SW 1271 (cell line): ENCODE data around the gene LHX6.

Source experiments
- DNase-seq, 2 experiments: peaks; one replicate each; lab custom pipeline; 2025; lab: John Stamatoyannopoulos, UW

Gene LHX6

DNA sequence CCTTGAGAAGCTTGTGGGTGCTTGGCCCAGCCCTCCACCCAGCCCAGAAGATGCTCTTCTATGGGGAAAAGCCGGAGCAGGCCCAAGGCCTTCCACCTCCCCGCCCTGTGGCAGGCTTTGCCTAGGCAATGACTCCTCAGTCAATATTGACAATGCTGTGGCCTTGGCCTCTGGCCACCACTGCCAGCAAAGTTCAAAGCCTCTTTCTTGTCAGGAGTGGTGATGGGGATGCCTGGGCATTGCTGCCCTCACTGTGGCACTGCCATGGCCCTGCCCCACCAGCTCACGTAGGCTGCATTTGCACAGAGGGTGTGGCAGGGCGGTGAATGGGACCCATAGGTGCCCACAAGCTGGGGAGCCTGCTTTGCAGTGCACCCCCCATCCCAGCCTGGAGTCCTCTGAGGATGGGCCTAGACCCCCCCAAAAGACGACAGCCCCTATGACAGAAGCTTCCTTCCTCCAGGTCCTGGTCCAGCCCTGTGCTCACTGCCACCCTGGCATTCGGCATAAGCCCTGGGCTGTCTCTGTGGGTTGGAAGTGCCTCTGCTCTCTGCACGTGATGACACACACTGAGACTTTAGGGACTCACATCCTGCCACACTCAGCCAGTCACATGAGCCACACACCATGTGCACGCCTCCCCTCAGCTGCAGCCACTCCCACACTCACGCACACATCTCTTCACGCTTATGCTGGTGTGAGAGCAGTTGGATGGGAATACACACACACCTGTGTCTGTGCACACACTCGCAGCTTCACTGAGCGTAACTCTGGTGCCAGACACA is 38.0 kb downstream of the LHX6 start:
- no peak for DNase-seq

- no peak for DNase-seq
Observed at GRCh38 chr9:122188369-122188768, 40.4 kb downstream of the LHX6 start.

GRCh38 chr9:122186777-122187470 is 41.8 kb downstream of the LHX6 start:
- no peak for DNase-seq

DNA sequence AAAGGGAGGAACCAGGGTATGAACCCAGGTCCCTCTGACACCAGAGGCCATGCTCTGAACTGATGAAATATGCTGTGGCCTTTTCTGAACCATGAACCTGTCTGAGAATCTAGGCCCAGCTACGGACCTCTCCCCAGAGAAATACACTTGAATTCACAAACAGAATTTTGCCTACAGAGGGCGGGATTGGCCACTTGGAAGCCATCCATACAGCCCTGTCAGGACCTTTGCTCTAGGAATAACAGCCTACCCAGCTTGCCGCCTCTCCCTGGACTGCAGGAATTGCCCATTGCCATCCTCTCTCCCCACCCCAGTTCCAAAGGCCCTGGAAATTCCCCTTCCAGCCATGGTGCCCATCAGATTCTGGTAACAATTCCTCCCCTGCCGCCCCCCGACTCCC is 42.5 kb downstream of the LHX6 start:
- no peak for DNase-seq

- DNase-seq: no peak
Observed at GRCh38 chr9:122184551-122184950, 44.2 kb downstream of the LHX6 start.

DNA sequence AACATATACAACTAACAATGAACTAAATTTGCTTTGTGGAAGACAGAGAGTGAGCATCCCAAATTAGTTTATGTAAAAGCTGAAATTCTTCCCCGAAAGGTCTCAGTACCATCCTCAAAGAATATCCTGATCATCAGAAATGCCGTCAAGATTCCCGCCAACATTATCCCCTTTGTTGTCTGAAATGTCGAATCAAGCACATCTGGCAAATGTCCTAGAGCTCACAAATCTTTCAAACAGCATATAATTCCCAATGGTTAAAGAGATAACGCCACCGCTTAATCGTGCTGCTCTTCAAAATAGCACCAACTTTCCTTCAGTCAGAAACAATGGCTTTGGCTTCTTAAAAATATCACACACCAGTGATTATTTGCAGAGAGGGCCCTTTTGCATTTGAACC is 45.3 kb downstream of the LHX6 start:
- DNase-seq: no peak

DNA sequence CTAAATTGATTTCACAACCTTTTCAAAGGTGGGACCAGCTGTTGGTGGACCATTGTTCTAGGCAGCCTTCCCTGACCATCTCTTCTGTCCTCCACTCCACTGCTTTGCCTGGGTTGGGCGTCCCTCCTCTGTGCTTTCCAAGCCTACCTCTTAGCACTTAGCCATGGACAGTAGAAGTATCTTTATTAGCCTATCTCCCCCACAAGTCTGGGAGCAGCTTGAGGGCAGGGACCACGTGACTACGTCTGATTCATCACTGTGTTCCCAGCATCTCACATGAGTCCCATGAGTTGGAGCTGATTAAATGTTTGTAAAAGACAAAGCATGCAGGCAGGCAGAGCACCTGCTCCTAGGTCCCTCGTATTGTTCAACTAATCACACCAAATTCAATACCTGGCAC is 48.1 kb downstream of the LHX6 start:
- DNase-seq: no peak

DNA sequence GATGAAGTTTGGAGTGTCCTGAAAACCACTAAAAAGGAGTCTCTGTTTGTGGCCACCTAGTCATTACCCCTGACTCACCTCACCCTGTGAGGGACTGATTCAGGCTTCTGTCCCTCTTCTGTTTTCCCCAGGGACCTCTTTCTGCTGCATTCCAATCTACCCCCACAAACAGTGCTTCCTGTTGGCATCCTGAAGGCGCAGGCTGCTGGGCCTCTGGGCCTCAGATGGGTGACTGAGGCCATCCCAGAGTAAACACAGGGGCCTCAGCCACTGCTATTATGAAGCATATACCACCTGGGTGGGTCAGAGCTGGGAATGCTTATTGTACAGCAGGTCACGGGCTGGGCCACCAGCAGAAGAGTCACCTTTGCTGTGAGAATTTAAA is 49.1 kb downstream of the LHX6 start:
- no peak for DNase-seq

GRCh38 chr9:122179054-122179689 is 49.6 kb downstream of the LHX6 start:
- DNase-seq: no peak

DNA sequence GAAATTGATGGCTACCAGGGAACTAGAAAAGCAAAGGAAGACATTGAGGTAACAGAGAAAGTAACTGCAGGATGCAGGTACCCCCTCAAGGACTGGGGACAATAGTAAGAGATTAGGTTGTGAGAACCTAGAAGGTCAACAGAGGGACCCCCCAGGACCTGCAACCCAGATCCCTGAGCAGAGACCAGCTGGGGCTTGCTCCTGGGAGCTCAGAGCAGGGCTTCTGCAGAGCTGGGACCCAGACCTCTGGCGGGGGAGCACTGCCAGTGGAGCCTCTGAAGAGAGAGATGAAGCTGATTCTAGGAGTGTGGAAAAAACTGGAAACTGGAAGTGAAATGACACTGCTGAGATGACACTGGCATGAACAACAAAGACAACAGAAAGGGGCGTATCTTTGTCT is 51.8 kb downstream of the LHX6 start:
- no peak for DNase-seq

- DNase-seq: no peak
Observed at GRCh38 chr9:122173670-122174069, 55.1 kb downstream of the LHX6 start.

- no peak for DNase-seq
Observed at GRCh38 chr9:122172131-122172530, 56.6 kb downstream of the LHX6 start.

DNA sequence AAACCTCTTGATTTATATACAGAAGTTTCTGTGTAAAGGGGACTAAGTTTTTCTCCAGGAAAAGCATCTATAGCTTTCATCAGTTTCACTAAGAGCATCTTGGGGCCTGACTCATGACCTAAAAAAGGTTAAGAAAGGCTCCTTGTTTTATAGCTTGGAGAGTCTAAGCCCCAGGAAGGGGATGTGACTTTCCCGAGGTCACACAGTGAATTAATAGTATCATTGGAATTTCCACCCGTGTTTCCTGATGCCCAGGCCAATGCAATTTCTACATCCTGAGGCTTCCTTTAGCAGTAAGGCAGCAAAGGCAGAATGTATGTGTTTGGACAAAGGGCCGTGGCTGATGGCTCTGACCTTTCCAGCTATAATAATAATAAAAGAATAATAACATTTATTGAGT is 60.4 kb downstream of the LHX6 start:
- DNase-seq: no peak

GRCh38 chr9:122164286-122164685 is 64.5 kb downstream of the LHX6 start:
- no peak for DNase-seq

DNA sequence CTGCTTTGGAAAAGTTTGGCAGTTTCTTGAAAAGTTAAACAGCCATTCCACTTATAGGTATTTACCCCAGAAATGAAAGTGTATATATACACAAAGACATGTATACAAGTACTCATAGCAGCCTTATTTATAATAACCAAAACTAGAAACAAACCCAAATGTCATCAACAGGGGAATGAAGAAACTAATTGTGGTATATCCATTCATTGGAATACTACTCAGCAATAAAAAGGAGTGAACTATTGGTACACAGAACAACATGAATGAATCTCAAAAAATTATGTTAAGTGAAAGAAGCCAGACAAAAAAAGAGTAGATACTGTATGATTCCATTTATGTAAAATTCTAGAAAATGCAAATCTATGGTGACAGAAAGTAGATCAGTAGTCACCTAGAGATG is 66.3 kb downstream of the LHX6 start:
- DNase-seq: no peak

GRCh38 chr9:122159925-122160246 is 68.9 kb downstream of the LHX6 start:
- no peak for DNase-seq

DNA sequence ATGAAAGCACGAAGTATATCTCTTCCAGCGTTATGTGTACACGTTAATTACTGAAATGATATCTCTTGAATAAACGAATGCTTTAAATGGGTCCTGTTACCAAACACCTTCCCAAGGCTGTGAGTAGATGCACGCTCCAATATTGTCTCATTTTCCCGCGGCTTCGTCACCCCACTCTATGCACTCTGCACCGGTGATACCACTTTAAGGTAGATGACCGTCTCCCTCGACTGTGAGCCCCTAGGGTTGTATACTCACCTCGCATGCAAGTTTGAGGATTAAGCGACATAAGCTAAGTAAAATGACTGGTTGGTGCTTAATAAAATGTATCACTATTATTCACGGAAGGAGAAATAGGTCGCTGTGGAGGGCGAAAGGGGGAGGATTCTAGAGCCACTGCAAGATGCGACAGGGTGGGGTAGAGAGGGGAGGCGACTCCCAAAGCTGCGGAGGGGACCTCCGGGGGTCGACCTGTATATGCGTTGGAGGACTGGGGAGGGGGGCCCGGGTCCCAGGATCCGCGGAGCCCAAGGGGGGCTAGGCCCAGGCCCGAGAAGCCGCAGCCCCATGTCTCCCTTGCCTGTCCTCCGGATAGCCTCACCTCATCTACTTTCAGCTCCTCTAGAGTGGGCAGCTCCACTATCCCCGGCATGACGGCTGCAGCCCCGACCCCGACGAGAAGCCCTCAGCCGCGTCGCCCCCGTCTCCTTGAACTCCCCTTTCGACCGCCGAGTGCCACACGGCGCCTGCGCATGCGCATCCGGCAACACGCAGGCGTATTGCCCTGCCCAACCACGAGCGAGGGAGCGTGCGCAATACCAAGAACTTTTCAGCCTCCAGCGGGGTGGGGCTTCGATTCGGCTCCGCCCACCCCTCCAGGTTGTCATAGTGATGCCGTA is 69.5 kb downstream of the LHX6 start, which contains the start of the genes MORN5 and NDUFA8:
MORN5 (plus strand) TSS at position 883 of the 899 bp plus-strand sequence. CDS start 65 bp downstream, outside the sequence.
NDUFA8 (minus strand) TSS at position 754 of the 899 bp plus-strand sequence; CDS start at position 652, 102 bp downstream.
- DNase-seq: peak; percentile 87 to 95

DNA sequence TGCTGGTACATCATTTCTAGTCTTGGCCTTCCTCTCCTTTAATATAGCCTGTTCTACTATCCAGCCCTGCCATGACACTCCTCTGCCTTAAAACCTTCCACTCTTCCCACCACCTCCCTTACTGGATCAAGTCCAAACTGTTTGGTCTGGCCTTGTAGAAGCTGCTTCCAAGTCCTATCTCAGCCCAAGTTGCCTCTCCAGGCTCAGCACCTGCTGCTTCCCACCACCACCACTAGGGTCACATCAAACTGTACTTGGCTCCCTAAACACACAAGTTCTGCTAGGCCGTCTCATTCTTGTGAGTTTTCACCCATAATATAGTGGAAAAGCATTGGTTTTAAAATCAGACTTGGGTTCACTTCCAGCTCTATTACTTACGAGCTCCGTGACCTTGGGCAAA is 70.6 kb downstream of the LHX6 start:
- peak; percentile 32 to 69 for DNase-seq

DNA sequence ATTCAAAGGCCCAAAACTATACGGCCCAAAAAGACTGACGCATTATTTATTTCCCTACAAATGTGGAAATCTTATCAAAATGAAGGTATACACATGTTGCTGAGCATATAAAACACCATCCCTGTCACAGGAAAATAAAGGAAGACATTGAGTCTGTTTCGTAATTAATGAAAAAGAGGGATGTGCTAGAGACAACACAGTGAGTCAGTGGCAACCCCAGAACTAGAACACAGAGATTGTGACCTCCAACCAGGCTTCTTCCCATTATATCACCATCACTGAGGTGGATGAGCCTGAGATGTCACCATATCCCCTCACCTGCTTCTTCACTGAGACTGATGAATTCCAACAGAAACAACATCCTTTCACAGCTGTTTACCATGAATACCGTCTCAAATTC is 73.0 kb downstream of the LHX6 start:
- no peak for DNase-seq
